Hepatocyte (in vitro differentiated cells): Measurements from ENCODE around the gene BRDT.

Source experiments
- EZH2 ChIP-seq: fragments of 200-600 bp; sonication (generic); IDR thresholded peaks from 2 replicates; pipeline ENCODE4 v1.6.1; 2016; ENCODE audit warnings: antibody characterized with exemption, mild to moderate bottlenecking, borderline replicate concordance
- TF ChIP-seq, protein P1 (sequence below): fragments of 200-600 bp; sonication (generic); IDR thresholded peaks from 2 replicates; pipeline ENCODE4 v1.5.1; 2016; ENCODE audit warnings: antibody characterized with exemption, mild to moderate bottlenecking; ENCODE audit not compliant: poor library complexity

DNA sequence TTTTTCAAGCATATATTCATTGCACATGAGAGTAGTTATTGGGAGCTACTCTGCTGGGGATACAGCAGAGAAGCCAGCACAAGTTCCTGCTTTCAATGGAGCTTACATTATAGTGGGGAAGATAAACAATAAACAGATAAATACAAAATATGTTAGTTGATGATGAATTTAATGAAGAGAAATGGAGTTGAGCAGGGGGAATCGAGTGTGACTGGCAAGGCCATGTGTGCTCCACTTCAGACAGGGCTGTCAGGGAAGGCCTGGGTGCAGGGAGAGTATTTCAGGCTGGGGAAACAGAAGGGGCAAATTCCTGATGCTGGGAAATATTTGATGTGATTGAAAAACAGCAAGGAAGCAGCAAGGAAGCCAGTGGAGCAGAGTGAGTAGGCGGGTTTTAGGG lies 21.2 kb upstream of the BRDT start:
- TF ChIP-seq, protein P1, sequence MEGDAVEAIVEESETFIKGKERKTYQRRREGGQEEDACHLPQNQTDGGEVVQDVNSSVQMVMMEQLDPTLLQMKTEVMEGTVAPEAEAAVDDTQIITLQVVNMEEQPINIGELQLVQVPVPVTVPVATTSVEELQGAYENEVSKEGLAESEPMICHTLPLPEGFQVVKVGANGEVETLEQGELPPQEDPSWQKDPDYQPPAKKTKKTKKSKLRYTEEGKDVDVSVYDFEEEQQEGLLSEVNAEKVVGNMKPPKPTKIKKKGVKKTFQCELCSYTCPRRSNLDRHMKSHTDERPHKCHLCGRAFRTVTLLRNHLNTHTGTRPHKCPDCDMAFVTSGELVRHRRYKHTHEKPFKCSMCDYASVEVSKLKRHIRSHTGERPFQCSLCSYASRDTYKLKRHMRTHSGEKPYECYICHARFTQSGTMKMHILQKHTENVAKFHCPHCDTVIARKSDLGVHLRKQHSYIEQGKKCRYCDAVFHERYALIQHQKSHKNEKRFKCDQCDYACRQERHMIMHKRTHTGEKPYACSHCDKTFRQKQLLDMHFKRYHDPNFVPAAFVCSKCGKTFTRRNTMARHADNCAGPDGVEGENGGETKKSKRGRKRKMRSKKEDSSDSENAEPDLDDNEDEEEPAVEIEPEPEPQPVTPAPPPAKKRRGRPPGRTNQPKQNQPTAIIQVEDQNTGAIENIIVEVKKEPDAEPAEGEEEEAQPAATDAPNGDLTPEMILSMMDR, result no peak
- TF ChIP-seq EZH2, result no peak
